NK-92 treated with Interleukin-12 subunit alpha and Interleukin-12 subunit beta, amount 100 ng/mL, for 24 hours (cell line): ENCODE data around the gene ZNF346.
"Not testable (repeated sequence)": the region's sequence is repeated elsewhere in the genome, so short reads cannot be mapped to it uniquely, and the experiment has no call there.

Experiments used
- DNase-seq: peaks from one replicate; lab custom pipeline; 2025; lab: John Stamatoyannopoulos, UW

The ZNF346 gene

GRCh38 chr5:177010153-177010552 is 12.3 kb upstream of the ZNF346 start:
- DNase-seq, result no peak

- DNase-seq, result no peak
These were observed 7.3 kb upstream of the ZNF346 start for GRCh38 chr5:177015156-177015555.

GRCh38 chr5:177018341-177018740 is 4.2 kb upstream of the ZNF346 start:
- DNase-seq, result no peak

- DNase-seq, result no peak
These were observed 2.5 kb upstream of the ZNF346 start for GRCh38 chr5:177020033-177020432.

GRCh38 chr5:177023303-177023664 is 788 bp downstream of the ZNF346 start:
- DNase-seq, result no peak

GRCh38 chr5:177024559-177024958 is 2.1 kb downstream of the ZNF346 start:
- no peak for DNase-seq

GRCh38 chr5:177025101-177025601 is 2.7 kb downstream of the ZNF346 start:
- no peak for DNase-seq

- DNase-seq, result no peak
These were observed 5.2 kb downstream of the ZNF346 start for GRCh38 chr5:177027665-177028064.

- DNase-seq, result no peak
These were observed 7.0 kb downstream of the ZNF346 start for GRCh38 chr5:177029498-177029897.

GRCh38 chr5:177035976-177036375 is 13.5 kb downstream of the ZNF346 start:
- DNase-seq, result no peak

- no peak for DNase-seq
These were observed 13.9 kb downstream of the ZNF346 start for GRCh38 chr5:177036443-177036842.

- no peak for DNase-seq
These were observed 14.4 kb downstream of the ZNF346 start for GRCh38 chr5:177036921-177037320.

GRCh38 chr5:177040814-177041420 is 18.4 kb downstream of the ZNF346 start:
- no peak for DNase-seq

GRCh38 chr5:177041936-177042335 is 19.4 kb downstream of the ZNF346 start:
- DNase-seq, result no peak

- no peak for DNase-seq
These were observed 20.6 kb downstream of the ZNF346 start for GRCh38 chr5:177043114-177043513.

GRCh38 chr5:177043958-177044357 is 21.5 kb downstream of the ZNF346 start:
- no peak for DNase-seq

GRCh38 chr5:177044641-177045040 is 22.1 kb downstream of the ZNF346 start:
- no peak for DNase-seq

- DNase-seq, result no peak
These were observed 23.1 kb downstream of the ZNF346 start for GRCh38 chr5:177045631-177046030.

- DNase-seq, result not testable (repeated sequence)
These were observed 26.0 kb downstream of the ZNF346 start for GRCh38 chr5:177048531-177048930.

- DNase-seq, result no peak
These were observed 26.8 kb downstream of the ZNF346 start for GRCh38 chr5:177049285-177049684.

- DNase-seq, result no peak
These were observed 42.2 kb downstream of the ZNF346 start for GRCh38 chr5:177064500-177065277.

GRCh38 chr5:177065491-177065890 is 43.0 kb downstream of the ZNF346 start:
- no peak for DNase-seq

- DNase-seq, result no peak
These were observed 43.7 kb downstream of the ZNF346 start for GRCh38 chr5:177066224-177066623.

GRCh38 chr5:177067503-177067902 is 45.0 kb downstream of the ZNF346 start:
- no peak for DNase-seq
